ENCODE measurements around the gene PABPN1L. TPM values are rescaled to one million over a fixed set of nuclear protein-coding genes. Genes with fewer than 3 reads are reported as not detected.

The PABPN1L gene
- total RNA-seq, 1 donor from 2014 or later: 0.67 TPM

- CTCF ChIA-PET: no interaction called here
- Mint-ChIP-seq H3K27ac (no peak overlapping the region), H3K36me3 (ENCODE audit: low read depth) (peaks cover 28% of the 10 kb centered on the region), H3K4me1 (peaks cover 4% of the 10 kb centered on the region), H3K27me3 (no peaks in the 10 kb centered on the region), H3K4me3 (no peak overlapping the region), H3K9me3 (no peaks in the 10 kb centered on the region)
- no peak for ATAC-seq (ENCODE audit: low read depth)
- no peak for DNase-seq
- intact Hi-C loops (cut with micrococcal nuclease): no loop called here
- no peak for TF ChIP-seq CTCF (IDR thresholded peaks at IDR 0.05)
- POLR2A ChIA-PET: no interaction called here
Measured at GRCh38 chr16:88838566-88838965, 27.9 kb downstream of the PABPN1L start.

- Mint-ChIP-seq H3K27ac (no peak overlapping the region), H3K4me3 (no peak overlapping the region), H3K4me1 (peaks cover 4% of the 10 kb centered on the region), H3K9me3 (no peaks in the 10 kb centered on the region), H3K27me3 (no peaks in the 10 kb centered on the region), H3K36me3 (ENCODE audit: low read depth) (peaks cover 22% of the 10 kb centered on the region)
- intact Hi-C loops (cut with micrococcal nuclease): no loop called here
- CTCF ChIA-PET: no interaction called here
- ATAC-seq (ENCODE audit: low read depth) (no peak), DNase-seq (no peak)
- TF ChIP-seq CTCF (IDR thresholded peaks at IDR 0.05): no peak
- POLR2A ChIA-PET: no interaction called here
Measured at GRCh38 chr16:88837806-88838205, 28.7 kb downstream of the PABPN1L start.

DNA sequence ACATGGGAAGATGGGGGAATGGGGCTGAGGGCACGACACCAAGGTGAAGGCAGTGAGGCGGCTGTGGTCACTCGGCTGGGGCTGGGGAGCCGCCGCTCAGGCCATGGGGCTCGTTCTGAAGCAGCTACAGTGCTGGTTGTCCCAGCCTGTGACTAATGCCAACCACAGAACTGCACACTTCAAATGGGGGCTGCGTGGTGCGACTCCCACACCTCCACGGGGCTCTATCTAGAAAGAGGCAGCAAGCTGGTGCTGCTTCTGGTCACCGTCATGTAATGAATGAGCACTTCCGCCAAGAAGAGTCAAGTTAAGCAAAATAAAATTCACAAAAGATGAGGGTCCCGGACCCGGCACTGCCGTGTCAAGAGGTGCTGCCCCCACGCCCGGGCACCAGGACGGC, 29.7 kb downstream of the PABPN1L start:
- H3K27ac Mint-ChIP-seq: no peak overlapping the region
- peaks cover 19% of the 10 kb centered on the region for H3K36me3 Mint-ChIP-seq (ENCODE audit: low read depth)
- intact Hi-C loops (cut with micrococcal nuclease): no loop called here
- no peak for TF ChIP-seq CTCF (IDR thresholded peaks at IDR 0.05)
- ChIA-PET CTCF (no interaction called here), POLR2A (no interaction called here)
- DNase-seq (no peak), ATAC-seq (ENCODE audit: low read depth) (no peak)
- H3K9me3 Mint-ChIP-seq: no peaks in the 10 kb centered on the region
- no peaks in the 10 kb centered on the region for H3K4me1 Mint-ChIP-seq
- H3K27me3 Mint-ChIP-seq: no peaks in the 10 kb centered on the region
- H3K4me3 Mint-ChIP-seq: no peak overlapping the region

DNA sequence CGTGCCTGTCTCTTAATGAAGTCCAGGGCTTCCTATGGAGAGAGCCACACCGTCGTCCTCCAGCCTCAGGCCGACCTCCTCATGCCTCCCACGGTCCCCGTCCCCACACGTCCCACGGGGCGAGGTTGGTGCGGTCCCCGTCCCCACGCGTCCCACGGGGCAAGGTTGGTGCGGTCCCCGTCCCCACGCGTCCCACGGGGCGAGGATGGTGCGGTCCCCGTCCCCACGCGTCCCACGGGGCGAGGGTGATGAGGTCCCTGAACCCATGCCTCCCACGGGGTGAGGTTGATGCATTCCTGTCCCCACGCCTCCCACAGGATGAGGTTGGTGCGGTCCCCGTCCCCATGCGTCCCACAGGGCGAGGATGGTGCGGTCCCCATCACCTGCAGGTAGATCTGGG, 30.6 kb downstream of the PABPN1L start:
- Mint-ChIP-seq H3K27me3 (no peaks in the 10 kb centered on the region), H3K4me3 (no peak overlapping the region), H3K36me3 (ENCODE audit: low read depth) (peaks cover 19% of the 10 kb centered on the region), H3K4me1 (no peaks in the 10 kb centered on the region), H3K9me3 (no peaks in the 10 kb centered on the region), H3K27ac (no peak overlapping the region)
- ATAC-seq (ENCODE audit: low read depth) (no peak), DNase-seq (no peak)
- TF ChIP-seq CTCF (IDR thresholded peaks at IDR 0.05): no peak
- intact Hi-C loops (cut with micrococcal nuclease): no loop called here
- POLR2A ChIA-PET: no interaction called here
- CTCF ChIA-PET: no interaction called here

GRCh38 chr16:88835383-88835782, 31.1 kb downstream of the PABPN1L start:
- no peak overlapping the region for H3K27ac Mint-ChIP-seq
- H3K36me3 Mint-ChIP-seq (ENCODE audit: low read depth): peaks cover 21% of the 10 kb centered on the region
- no peak overlapping the region for H3K4me3 Mint-ChIP-seq
- intact Hi-C loops (cut with micrococcal nuclease): no loop called here
- H3K9me3 Mint-ChIP-seq: no peaks in the 10 kb centered on the region
- no peaks in the 10 kb centered on the region for H3K27me3 Mint-ChIP-seq
- CTCF ChIA-PET: no interaction called here
- no peaks in the 10 kb centered on the region for H3K4me1 Mint-ChIP-seq
- TF ChIP-seq CTCF (IDR thresholded peaks at IDR 0.05): no peak
- ATAC-seq (ENCODE audit: low read depth) (no peak), DNase-seq (no peak)
- POLR2A ChIA-PET: no interaction called here
